HepG2 (cell line): ENCODE results near the gene INAFM1. TPM values are rescaled to one million over a fixed set of nuclear protein-coding genes. Genes with fewer than 3 reads are reported as not detected.

ENCODE experiments used
- CENPX ChIP-seq: sonication (generic); formaldehyde crosslinking; IDR thresholded peaks from 2 replicates; pipeline ENCODE4 v1.9.0; 2021; ENCODE audit warnings: mild to moderate bottlenecking, missing genetic modification reagents, moderate library complexity
- HDAC6 ChIP-seq: fragments of 200-600 bp; sonication (generic); IDR thresholded peaks from 2 replicates; pipeline ENCODE4 v1.7.0; 2017; ENCODE audit warnings: mild to moderate bottlenecking, antibody characterized with exemption, low read length, low read depth
- HMGA1 ChIP-seq: sonication (generic); formaldehyde crosslinking; conservative IDR thresholded peaks from 2 replicates; pipeline ENCODE4 v1.4.0; 2020; ENCODE audit warnings: missing genetic modification reagents
- HNRNPK ChIP-seq: fragments of 200-400 bp; formaldehyde crosslinking; IDR thresholded peaks from 2 replicates; pipeline ENCODE4 v1.6.1; 2018; ENCODE audit warnings: low read length, low read depth, moderate library complexity, mild to moderate bottlenecking; ENCODE audit not compliant: poor library complexity, severe bottlenecking
- HOXD1 ChIP-seq: sonication (generic); formaldehyde crosslinking; IDR thresholded peaks from 2 replicates; pipeline ENCODE4 v1.5.0; 2020; ENCODE audit warnings: missing genetic modification reagents
- NFYB ChIP-seq: sonication (generic); formaldehyde crosslinking; IDR thresholded peaks from 2 replicates; pipeline ENCODE4 v1.4.0; 2020; ENCODE audit warnings: missing genetic modification reagents
- PCBP2 ChIP-seq: fragments of 200-400 bp; formaldehyde crosslinking; optimal IDR thresholded peaks from 2 replicates; pipeline ENCODE3; 2018; ENCODE audit warnings: low read length, low read depth; ENCODE audit not compliant: poor library complexity, severe bottlenecking
- RXRB ChIP-seq: IDR thresholded peaks from 2 replicates; pipeline ENCODE4 v1.6.1; 2016; ENCODE audit warnings: borderline replicate concordance, missing genetic modification reagents, missing compliant biosample characterization
- SMYD3 ChIP-seq: sonication (generic); formaldehyde crosslinking; IDR thresholded peaks from 2 replicates; pipeline ENCODE4 v1.8.1; 2023; ENCODE audit warnings: mild to moderate bottlenecking, missing genetic modification reagents
- SP2 ChIP-seq: sonication (generic); formaldehyde crosslinking; IDR thresholded peaks from 2 replicates; pipeline ENCODE4 v1.5.1; 2020; ENCODE audit warnings: mild to moderate bottlenecking, missing genetic modification reagents
- SP5 ChIP-seq: IDR thresholded peaks from 2 replicates; pipeline ENCODE4 v1.6.1; 2016; ENCODE audit warnings: low read depth, borderline replicate concordance
- SSRP1 ChIP-seq: IDR thresholded peaks from 2 replicates; pipeline ENCODE4 v1.6.1; 2016; ENCODE audit warnings: control low read depth
- XRCC5 ChIP-seq: fragments of 200-400 bp; formaldehyde crosslinking; optimal IDR thresholded peaks from 2 replicates; pipeline ENCODE3; 2017; ENCODE audit warnings: mild to moderate bottlenecking, low read length
- ZNF224 ChIP-seq: sonication (generic); formaldehyde crosslinking; IDR thresholded peaks from 2 replicates; pipeline ENCODE4 v1.5.0; 2020; ENCODE audit warnings: mild to moderate bottlenecking, missing genetic modification reagents
- ZNF556 ChIP-seq: sonication (generic); formaldehyde crosslinking; IDR thresholded peaks from 2 replicates; pipeline ENCODE4 v1.4.0; 2020; ENCODE audit warnings: mild to moderate bottlenecking, missing genetic modification reagents, borderline replicate concordance
- ZNF670 ChIP-seq: sonication (generic); formaldehyde crosslinking; IDR thresholded peaks from 2 replicates; pipeline ENCODE4 v1.8.0; 2022; ENCODE audit warnings: mild to moderate bottlenecking, missing genetic modification reagents, borderline replicate concordance
- ZNF776 ChIP-seq: sonication (generic); formaldehyde crosslinking; IDR thresholded peaks from 2 replicates; pipeline ENCODE4 v1.4.0; 2020; ENCODE audit warnings: mild to moderate bottlenecking, missing genetic modification reagents
- ZNF816 ChIP-seq: sonication (generic); formaldehyde crosslinking; IDR thresholded peaks from 2 replicates; pipeline ENCODE4 v1.8.0; 2022; ENCODE audit warnings: missing genetic modification reagents, mild to moderate bottlenecking, borderline replicate concordance
- polyA plus RNA-seq, 8 experiments: library from polyadenylated mRNA; depleted of rRNA in 3 of 8; stranded (reverse) in 7 of 8; unstranded in 1 of 8; fragments of >200 nt; fragmentation: Illumina TruSeq in 4 of 8; extraction: Trizol in 4 of 8; gene quantifications; 2 replicates each; pipeline versions ENCODE4 v1.2.1 to v1.2.3, GENCODE V29; 2011 to 2016; ENCODE audit warnings: low read depth in 4 of 8, missing spikeins in 1 of 8, mixed read lengths in 1 of 8; ENCODE audit not compliant: insufficient read depth in 1 of 8
- total RNA-seq, 5 experiments: library from RNA; depleted of rRNA; stranded (reverse); fragments of >200 nt; fragmentation: Illumina TruSeq; extraction: Trizol; gene quantifications; 2 replicates each; pipeline ENCODE4 v1.2.3, GENCODE V29; 2016; ENCODE audit warnings: low read depth in 1 of 5
- TF ChIP-seq, protein P1 (sequence below), 2 experiments: sonication (generic) in 1 of 2; formaldehyde crosslinking in 1 of 2; IDR thresholded peaks; 2 replicates each; pipeline versions ENCODE4 v1.5.1 to v1.6.1; 2011 to 2020; ENCODE audit warnings: borderline replicate concordance in 1 of 2, low read depth in 1 of 2, low read length in 1 of 2, mild to moderate bottlenecking in 1 of 2, missing genetic modification reagents in 1 of 2, moderate library complexity in 1 of 2
- TF ChIP-seq, protein P2 (sequence below): sonication (generic); formaldehyde crosslinking; IDR thresholded peaks from 2 replicates; pipeline ENCODE4 v1.5.1; 2020; ENCODE audit warnings: mild to moderate bottlenecking, missing genetic modification reagents
- TF ChIP-seq, protein P3 (sequence below): sonication (generic); formaldehyde crosslinking; IDR thresholded peaks from 2 replicates; pipeline ENCODE4 v1.8.1; 2023; ENCODE audit warnings: mild to moderate bottlenecking, moderate library complexity, missing genetic modification reagents
- TF ChIP-seq, protein P4 (sequence below): sonication (generic); formaldehyde crosslinking; IDR thresholded peaks from 2 replicates; pipeline ENCODE4 v1.4.0; 2020; ENCODE audit warnings: mild to moderate bottlenecking, missing genetic modification reagents
- TF ChIP-seq, protein P5 (sequence below): sonication (generic); formaldehyde crosslinking; IDR thresholded peaks from 2 replicates; pipeline ENCODE4 v1.5.0; 2020; ENCODE audit warnings: missing genetic modification reagents, mild to moderate bottlenecking, borderline replicate concordance

Gene INAFM1
- total and polyA plus RNA-seq, 2 of the 13 experiments (the other 11 are each of a cell fraction or from before 2014, with no cell fraction given): 0.88 to 1.9 TPM

DNA sequence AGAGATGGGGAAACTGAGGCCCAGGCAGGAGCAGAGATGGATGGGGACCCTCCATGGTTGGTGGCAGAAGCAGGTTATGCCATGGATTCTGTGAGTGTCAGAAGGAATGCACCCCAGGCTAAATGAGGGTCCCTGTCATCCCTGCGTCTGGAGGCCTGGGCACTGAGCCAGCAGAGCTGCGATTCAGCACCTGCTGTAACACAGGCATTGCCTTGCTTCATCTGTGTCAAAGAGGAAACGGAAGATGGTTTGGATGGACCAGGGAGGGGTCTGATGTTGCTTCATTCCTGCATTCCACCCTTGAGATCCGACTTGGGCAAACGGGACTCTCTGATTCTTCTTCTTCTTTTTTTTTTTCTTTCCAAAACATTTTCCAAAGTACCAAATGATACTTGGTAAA, 36.1 kb downstream of the INAFM1 start (continued):
- TF ChIP-seq, protein P1, sequence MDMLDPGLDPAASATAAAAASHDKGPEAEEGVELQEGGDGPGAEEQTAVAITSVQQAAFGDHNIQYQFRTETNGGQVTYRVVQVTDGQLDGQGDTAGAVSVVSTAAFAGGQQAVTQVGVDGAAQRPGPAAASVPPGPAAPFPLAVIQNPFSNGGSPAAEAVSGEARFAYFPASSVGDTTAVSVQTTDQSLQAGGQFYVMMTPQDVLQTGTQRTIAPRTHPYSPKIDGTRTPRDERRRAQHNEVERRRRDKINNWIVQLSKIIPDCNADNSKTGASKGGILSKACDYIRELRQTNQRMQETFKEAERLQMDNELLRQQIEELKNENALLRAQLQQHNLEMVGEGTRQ (IDR thresholded peaks at IDR 0.05; ENCODE audit: low read depth, low read length): no peak
- TF ChIP-seq, protein P1 (CRISPR knock-in tag; IDR thresholded peaks at IDR 0.05; ENCODE audit: borderline replicate concordance): no peak
- no peak for TF ChIP-seq SMYD3 (CRISPR knock-in tag)
- no peak for TF ChIP-seq CENPX (CRISPR knock-in tag)
- TF ChIP-seq ZNF224 (CRISPR knock-in tag): no peak
- no peak for TF ChIP-seq NFYB (CRISPR knock-in tag)
- no peak for TF ChIP-seq SSRP1 (CRISPR knock-in tag)
- TF ChIP-seq, protein P2, sequence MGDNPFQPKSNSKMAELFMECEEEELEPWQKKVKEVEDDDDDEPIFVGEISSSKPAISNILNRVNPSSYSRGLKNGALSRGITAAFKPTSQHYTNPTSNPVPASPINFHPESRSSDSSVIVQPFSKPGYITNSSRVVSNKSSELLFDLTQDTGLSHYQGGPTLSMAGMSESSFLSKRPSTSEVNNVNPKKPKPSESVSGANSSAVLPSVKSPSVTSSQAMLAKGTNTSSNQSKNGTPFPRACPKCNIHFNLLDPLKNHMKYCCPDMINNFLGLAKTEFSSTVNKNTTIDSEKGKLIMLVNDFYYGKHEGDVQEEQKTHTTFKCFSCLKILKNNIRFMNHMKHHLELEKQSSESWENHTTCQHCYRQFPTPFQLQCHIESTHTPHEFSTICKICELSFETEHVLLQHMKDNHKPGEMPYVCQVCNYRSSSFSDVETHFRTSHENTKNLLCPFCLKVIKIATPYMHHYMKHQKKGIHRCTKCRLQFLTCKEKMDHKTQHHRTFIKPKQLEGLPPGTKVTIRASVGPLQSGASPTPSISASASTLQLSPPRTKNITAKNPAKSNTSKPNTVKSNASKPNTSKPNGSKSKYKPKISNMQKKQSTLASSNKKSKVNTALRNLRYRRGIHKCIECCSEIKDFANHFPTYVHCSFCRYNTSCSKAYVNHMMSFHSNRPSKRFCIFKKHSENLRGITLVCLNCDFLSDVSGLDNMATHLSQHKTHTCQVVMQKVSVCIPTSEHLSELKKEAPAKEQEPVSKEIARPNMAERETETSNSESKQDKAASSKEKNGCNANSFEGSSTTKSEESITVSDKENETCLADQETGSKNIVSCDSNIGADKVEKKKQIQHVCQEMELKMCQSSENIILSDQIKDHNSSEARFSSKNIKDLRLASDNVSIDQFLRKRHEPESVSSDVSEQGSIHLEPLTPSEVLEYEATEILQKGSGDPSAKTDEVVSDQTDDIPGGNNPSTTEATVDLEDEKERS (CRISPR knock-in tag): no peak
- no peak for TF ChIP-seq XRCC5
- no peak for TF ChIP-seq HNRNPK
- TF ChIP-seq, protein P3, sequence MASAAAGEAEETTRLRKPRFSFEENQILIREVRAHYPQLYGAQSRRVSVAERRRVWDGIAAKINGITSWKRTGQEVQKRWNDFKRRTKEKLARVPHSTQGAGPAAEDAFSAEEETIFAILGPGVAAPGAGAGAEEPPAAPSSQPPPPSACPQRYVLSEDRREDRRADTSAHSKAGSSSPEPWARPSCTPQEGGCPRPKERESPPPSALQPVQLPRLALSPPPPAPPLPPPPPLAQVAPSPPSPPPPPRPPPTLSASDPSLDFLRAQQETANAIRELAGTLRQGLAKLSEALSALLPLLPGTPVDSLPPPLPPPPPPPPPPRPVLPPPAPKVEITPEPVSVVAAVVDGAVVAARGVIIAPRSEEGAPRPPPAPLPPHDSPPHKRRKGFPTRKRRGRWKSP (CRISPR knock-in tag): no peak
- TF ChIP-seq HMGA1: no peak
- TF ChIP-seq, protein P4, sequence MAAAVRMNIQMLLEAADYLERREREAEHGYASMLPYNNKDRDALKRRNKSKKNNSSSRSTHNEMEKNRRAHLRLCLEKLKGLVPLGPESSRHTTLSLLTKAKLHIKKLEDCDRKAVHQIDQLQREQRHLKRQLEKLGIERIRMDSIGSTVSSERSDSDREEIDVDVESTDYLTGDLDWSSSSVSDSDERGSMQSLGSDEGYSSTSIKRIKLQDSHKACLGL: no peak
- no peak for TF ChIP-seq HDAC6
- no peak for TF ChIP-seq ZNF556 (CRISPR knock-in tag)
- TF ChIP-seq, protein P5, sequence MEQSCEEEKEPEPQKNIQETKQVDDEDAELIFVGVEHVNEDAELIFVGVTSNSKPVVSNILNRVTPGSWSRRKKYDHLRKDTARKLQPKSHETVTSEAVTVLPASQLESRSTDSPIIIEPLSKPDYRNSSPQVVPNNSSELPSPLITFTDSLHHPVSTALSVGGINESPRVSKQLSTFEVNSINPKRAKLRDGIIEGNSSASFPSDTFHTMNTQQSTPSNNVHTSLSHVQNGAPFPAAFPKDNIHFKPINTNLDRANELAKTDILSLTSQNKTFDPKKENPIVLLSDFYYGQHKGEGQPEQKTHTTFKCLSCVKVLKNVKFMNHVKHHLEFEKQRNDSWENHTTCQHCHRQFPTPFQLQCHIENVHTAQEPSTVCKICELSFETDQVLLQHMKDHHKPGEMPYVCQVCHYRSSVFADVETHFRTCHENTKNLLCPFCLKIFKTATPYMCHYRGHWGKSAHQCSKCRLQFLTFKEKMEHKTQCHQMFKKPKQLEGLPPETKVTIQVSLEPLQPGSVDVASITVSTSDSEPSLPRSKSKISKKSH (CRISPR knock-in tag): no peak
- TF ChIP-seq ZNF670 (CRISPR knock-in tag): no peak
- no peak for TF ChIP-seq ZNF776 (CRISPR knock-in tag)
- TF ChIP-seq RXRB: peak; percentile 37; the same call in 1 of the 2 replicates
- TF ChIP-seq SP5: no peak
- no peak for TF ChIP-seq HOXD1 (CRISPR knock-in tag)
- TF ChIP-seq SP2 (CRISPR knock-in tag): no peak
- no peak for TF ChIP-seq PCBP2
- no peak for TF ChIP-seq ZNF816 (CRISPR knock-in tag)
